Endothelial cell of umbilical vein (primary cell): ENCODE data around the gene DEFB124. TPM values are rescaled to one million over a fixed set of nuclear protein-coding genes. Genes with fewer than 3 reads are reported as not detected.

Experiments used
- BruUV-seq: library from RNA; stranded (reverse); fragments of 400-500 nt; replicated peaks from 2 replicates; lab custom pipeline; 2021; lab: Mats Ljungman, UMichigan
- CTCF ChIA-PET: fragments of 300-600, 350-600 bp; sonication (Branson Sonifier 250); formaldehyde crosslinking; loops from one replicate; lab custom pipeline; 2021; ENCODE audit warnings: antibody characterized with exemption, inconsistent platforms; lab: Charles Lee
- POLR2A ChIA-PET: fragments of 300-600, 350-600 bp; sonication (Branson Sonifier 250); formaldehyde crosslinking; loops from one replicate; lab custom pipeline; 2021; ENCODE audit warnings: antibody characterized with exemption, inconsistent platforms; lab: Charles Lee
- DNase-seq: peaks from one replicate; pipeline ENCODE4 v3.0.0-alpha.2; 2011; ENCODE audit warnings: low read depth, low spot score
- FAIRE-seq: peaks from 2 replicates; lab custom pipeline; 2011; peaks lifted over from hg19 to GRCh38; lab: Jason Lieb, UNC
- H2AFZ ChIP-seq: 2 replicates; pipeline ENCODE4 v1.6.0; 2012; ENCODE audit warnings: low read depth, low read length, control low read depth, inconsistent platforms
- H3K27ac ChIP-seq: 2 replicates; pipeline ENCODE4 v1.5.1; 2011; ENCODE audit warnings: low read depth, mild to moderate bottlenecking, control low read depth, low read length, moderate library complexity; ENCODE audit not compliant: insufficient read depth
- H3K27me3 ChIP-seq, 2 experiments: 2 replicates each; pipeline versions ENCODE4 v1.6.0 to v1.6.1; 2011; ENCODE audit warnings: low read length in 2 of 2, mixed read lengths in 1 of 2; ENCODE audit not compliant: control insufficient read depth in 2 of 2, insufficient read depth in 2 of 2
- H3K36me3 ChIP-seq, 2 experiments: 2 replicates in 1 of 2; 3 replicates in 1 of 2; pipeline ENCODE4 v1.5.1; 2011; ENCODE audit warnings: low read length in 2 of 2, mild to moderate bottlenecking in 1 of 2, moderate library complexity in 1 of 2; ENCODE audit not compliant: control insufficient read depth in 2 of 2, insufficient read depth in 2 of 2; ENCODE audit errors: extremely low read depth in 1 of 2
- H3K4me1 ChIP-seq: 3 replicates; pipeline ENCODE4 v1.5.1; 2011; ENCODE audit warnings: mild to moderate bottlenecking, low read length; ENCODE audit not compliant: control insufficient read depth, insufficient read depth; ENCODE audit errors: extremely low read depth
- H3K4me2 ChIP-seq: 2 replicates; pipeline ENCODE4 v1.6.1; 2011; ENCODE audit warnings: low read length, control low read depth, mixed read lengths; ENCODE audit not compliant: insufficient read depth
- H3K4me3 ChIP-seq, 3 experiments: fragments of 200-600 bp in 1 of 3; sonication (generic), shearing (Covaris generic) in 1 of 3; replicated peaks in 1 of 3; 2 replicates each; pipeline ENCODE4 v1.5.1; 2011 to 2016; ENCODE audit warnings: control low read depth in 3 of 3, low read length in 3 of 3, mild to moderate bottlenecking in 2 of 3, inconsistent platforms in 1 of 3, low read depth in 1 of 3, moderate library complexity in 1 of 3; ENCODE audit not compliant: insufficient read depth in 1 of 3
- H3K79me2 ChIP-seq: 2 replicates; pipeline ENCODE4 v1.6.0; 2012; ENCODE audit warnings: low read length, inconsistent platforms; ENCODE audit not compliant: control insufficient read depth, insufficient read depth
- H3K9ac ChIP-seq: replicated peaks from 2 replicates; pipeline ENCODE3; 2011; ENCODE audit warnings: low read length, control low read depth; ENCODE audit not compliant: insufficient read depth; ENCODE audit errors: extremely low read depth
- H3K9me1 ChIP-seq: replicated peaks from 3 replicates; pipeline ENCODE4 v1.6.0; 2011; ENCODE audit warnings: mild to moderate bottlenecking, low read length; ENCODE audit not compliant: control insufficient read depth, insufficient read depth; ENCODE audit errors: extremely low read depth
- H3K9me3 ChIP-seq: replicated peaks from 2 replicates; pipeline ENCODE4 v1.5.1; 2012; ENCODE audit warnings: low read length, inconsistent platforms; ENCODE audit not compliant: control insufficient read depth, insufficient read depth
- H4K20me1 ChIP-seq: replicated peaks from 2 replicates; pipeline ENCODE3; 2011; ENCODE audit warnings: mild to moderate bottlenecking, low read length; ENCODE audit not compliant: control insufficient read depth, insufficient read depth; ENCODE audit errors: extremely low read depth
- CTCF ChIP-seq, 2 donors: IDR thresholded peaks; 1 replicate in 1 of 2; 2 replicates in 1 of 2; pipeline ENCODE4 v1.5.1; 2011; ENCODE audit warnings: low read length in 2 of 2, mild to moderate bottlenecking in 2 of 2, moderate library complexity in 2 of 2, control low read depth in 1 of 2, inconsistent platforms in 1 of 2, low read depth in 1 of 2; ENCODE audit not compliant: insufficient read depth in 1 of 2; ENCODE audit errors: extremely low read depth in 1 of 2
- EZH2 ChIP-seq: IDR thresholded peaks from 2 replicates; pipeline ENCODE4 v1.6.1; 2012; ENCODE audit warnings: borderline replicate concordance, low read depth, mild to moderate bottlenecking, moderate library complexity, low read length, inconsistent platforms; ENCODE audit not compliant: severe bottlenecking
- JUN ChIP-seq: IDR thresholded peaks from 2 replicates; pipeline ENCODE4 v1.6.1; 2011; ENCODE audit warnings: borderline replicate concordance, low read depth; ENCODE audit not compliant: insufficient read length, insufficient read depth
- MYC ChIP-seq: IDR thresholded peaks from one replicate; pipeline ENCODE4 v1.6.1; 2011; ENCODE audit warnings: mild to moderate bottlenecking, low read depth, low read length
- POLR2A ChIP-seq: IDR thresholded peaks from 2 replicates; pipeline ENCODE4 v1.6.1; 2012; ENCODE audit warnings: low read depth, mild to moderate bottlenecking, control low read depth, low read length
- dilution Hi-C: fragments of 300-500 bp; cut with MboI; formaldehyde crosslinking; loops from one replicate; pipeline ENCODE4 v1.15.0; 2019; ENCODE audit warnings: low sequenced_read_pairs; ENCODE audit not compliant: extremely low pct_ligation_motif_present
- intact Hi-C: fragments of 100-400 bp; cut with micrococcal nuclease; formaldehyde crosslinking; loops from one replicate; pipeline ENCODE4 v1.10.0; 2022
- polyA plus RNA-seq, 4 experiments: library from polyadenylated mRNA; depleted of rRNA in 3 of 4; stranded (reverse) in 3 of 4; unstranded in 1 of 4; fragments of >200 nt; gene quantifications; 2 replicates each; pipeline versions ENCODE4 v1.2.1 to v1.2.3, GENCODE V29; 2011 to 2012; ENCODE audit warnings: missing spikeins in 1 of 4
- total RNA-seq: library from RNA; stranded (reverse); gene quantifications from 2 replicates; pipeline ENCODE4 v1.2.3, GENCODE V29; 2021
- TF ChIP-seq, protein P1 (sequence below): IDR thresholded peaks from 2 replicates; pipeline ENCODE4 v1.6.1; 2011; ENCODE audit not compliant: insufficient read depth, insufficient read length

DEFB124 gene
- total and polyA plus RNA-seq, 2 donors (not counting 3 experiments of a cell fraction or from before 2014, with no cell fraction given), result not detected

- Histone ChIP-seq H3K27ac (no peak overlapping the region), H3K9ac (no peak overlapping the region), H3K4me1 (peaks cover 2% of the 10 kb centered on the region), H3K79me2 (no peaks in the 10 kb centered on the region), H3K4me3 (no peak overlapping the region), H2AFZ (no peak overlapping the region), H3K9me3 (no peaks in the 10 kb centered on the region), H4K20me1 (no peaks in the 10 kb centered on the region), H3K4me2 (no peak overlapping the region), H3K9me1 (no peaks in the 10 kb centered on the region), H3K36me3 (no peaks in the 10 kb centered on the region), H3K27me3 (peaks cover 9 to 11% of the 10 kb centered on the region in 2 experiments)
- FAIRE-seq (no peak), DNase-seq (no peak)
- CTCF ChIA-PET, result interaction anchor here (2.3 to 2.8 kb wide), 2 partner anchors 13 to 30 kb away, joined by 9 to 26 read pairs; no protein-coding TSS in a partner anchor
- TF ChIP-seq MYC (no peak), EZH2 (no peak), POLR2A (no peak), JUN (no peak), CTCF (IDR thresholded peaks at IDR 0.05; ENCODE audit: extremely low read depth in 1 of 2, insufficient read depth in 1 of 2, low read depth in 1 of 2, low read length in 2 of 2) (no peak)
- TF ChIP-seq, protein P1, sequence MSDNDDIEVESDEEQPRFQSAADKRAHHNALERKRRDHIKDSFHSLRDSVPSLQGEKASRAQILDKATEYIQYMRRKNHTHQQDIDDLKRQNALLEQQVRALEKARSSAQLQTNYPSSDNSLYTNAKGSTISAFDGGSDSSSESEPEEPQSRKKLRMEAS, result no peak
- dilution Hi-C loops (no loop called here), intact Hi-C loops (no loop called here)
- BruUV-seq, result no TSS peak
- POLR2A ChIA-PET, result no interaction called here
Observed at GRCh38 chr20:31473331-31474096, 1.4 kb downstream of the DEFB124 start.
